SK-N-SH (cell line): ENCODE results near the gene CCDC57. TPM values are rescaled to one million over a fixed set of nuclear protein-coding genes. Genes with fewer than 3 reads are reported as not detected.

Source experiments
- CTCF ChIA-PET: fragments of 300-600, 350-600 bp; formaldehyde crosslinking; extraction: SDS; loops from one replicate; lab custom pipeline; 2021; lab: Yijun Ruan, JAX
- POLR2A ChIA-PET: fragments of 350-600 bp; sonication (Branson Sonifier 250); formaldehyde crosslinking; extraction: SDS; loops from one replicate; lab custom pipeline; 2020; ENCODE audit warnings: antibody characterized with exemption, inconsistent platforms; lab: Yijun Ruan, JAX
- DNase-seq: peaks from one replicate; pipeline ENCODE4 v3.0.0; 2012
- H2AFZ ChIP-seq: fragments of 200-600 bp; sonication (generic); 2 replicates; pipeline ENCODE4 v1.8.1; 2016; ENCODE audit warnings: antibody characterized with exemption, mild to moderate bottlenecking, low read depth
- H3F3A ChIP-seq: fragments of 200-600 bp; sonication (generic); replicated peaks from 2 replicates; pipeline ENCODE3; 2016; ENCODE audit warnings: antibody characterized with exemption, mild to moderate bottlenecking; ENCODE audit not compliant: insufficient read depth
- H3K27ac ChIP-seq, 2 experiments: fragments of 200-500 bp in 1 of 2; fragments of 200-600 bp in 1 of 2; sonication (Bioruptor generic) in 1 of 2; sonication (generic), shearing (Covaris generic) in 1 of 2; 2 replicates each; pipeline versions ENCODE4 v1.5.1 to v1.6.1; 2014 to 2016; ENCODE audit warnings: low read depth in 2 of 2, inconsistent platforms in 1 of 2, low read length in 1 of 2, mild to moderate bottlenecking in 1 of 2, mixed read lengths in 1 of 2
- H3K27me3 ChIP-seq: fragments of 200-600 bp; sonication (generic), shearing (Covaris generic); 2 replicates; pipeline ENCODE4 v1.6.1; 2016; ENCODE audit warnings: mixed run types; ENCODE audit not compliant: insufficient read depth
- H3K36me3 ChIP-seq, 2 experiments: fragments of 200-500 bp in 1 of 2; fragments of 200-600 bp in 1 of 2; sonication (Bioruptor generic) in 1 of 2; sonication (generic) in 1 of 2; replicated peaks in 1 of 2; 2 replicates each; pipeline versions ENCODE3 to v1.5.1; 2014 to 2016; ENCODE audit warnings: low read length in 1 of 2, mild to moderate bottlenecking in 1 of 2; ENCODE audit not compliant: insufficient read depth in 2 of 2, control insufficient read depth in 1 of 2
- H3K4me1 ChIP-seq, 2 experiments: fragments of 200-500 bp in 1 of 2; fragments of 200-600 bp in 1 of 2; sonication (Bioruptor generic) in 1 of 2; sonication (generic), shearing (Covaris generic) in 1 of 2; 2 replicates each; pipeline versions ENCODE4 v1.5.1 to v1.6.1; 2014 to 2016; ENCODE audit warnings: low read depth in 1 of 2, low read length in 1 of 2, mixed run types in 1 of 2; ENCODE audit not compliant: insufficient read depth in 2 of 2, control insufficient read depth in 1 of 2
- H3K4me2 ChIP-seq: fragments of 200-600 bp; sonication (generic), shearing (Covaris generic); 2 replicates; pipeline ENCODE4 v1.6.1; 2017; ENCODE audit warnings: mixed run types
- H3K4me3 ChIP-seq, 2 experiments: fragments of 200-500 bp in 1 of 2; fragments of 200-600 bp in 1 of 2; sonication (Bioruptor generic) in 1 of 2; sonication (generic), shearing (Covaris generic) in 1 of 2; 2 replicates each; pipeline versions ENCODE4 v1.5.1 to v1.8.1; 2014 to 2016; ENCODE audit warnings: low read depth in 2 of 2, inconsistent platforms in 1 of 2, low read length in 1 of 2, mild to moderate bottlenecking in 1 of 2, mixed read lengths in 1 of 2, moderate library complexity in 1 of 2
- H3K79me2 ChIP-seq: fragments of 200-600 bp; sonication (generic); 2 replicates; pipeline ENCODE4 v1.8.1; 2017; ENCODE audit warnings: mild to moderate bottlenecking; ENCODE audit not compliant: insufficient read depth
- H3K9ac ChIP-seq: fragments of 200-600 bp; sonication (generic); 2 replicates; pipeline ENCODE4 v1.6.1; 2017; ENCODE audit warnings: mixed run types
- H3K9me2 ChIP-seq: fragments of 200-600 bp; sonication (generic); 2 replicates; pipeline ENCODE4 v1.6.1; 2017; ENCODE audit warnings: mixed run types
- H3K9me3 ChIP-seq: fragments of 200-600 bp; sonication (generic); 2 replicates; pipeline ENCODE4 v1.6.1; 2017; ENCODE audit warnings: mixed run types, mild to moderate bottlenecking, moderate library complexity
- H4K20me1 ChIP-seq: fragments of 200-600 bp; sonication (generic); 2 replicates; pipeline ENCODE4 v1.6.1; 2017; ENCODE audit warnings: mild to moderate bottlenecking, mixed run types; ENCODE audit not compliant: insufficient read depth
- CHD2 ChIP-seq: fragments of 150-350 bp; IDR thresholded peaks from 2 replicates; pipeline ENCODE4 v1.6.1; 2018; ENCODE audit warnings: low read length; ENCODE audit not compliant: partially characterized antibody
- EP300 ChIP-seq, 2 experiments: IDR thresholded peaks; 2 replicates each; pipeline versions ENCODE4 v1.4.0 to v1.6.1; 2012; ENCODE audit warnings: borderline replicate concordance in 1 of 2, low read depth in 1 of 2, low read length in 1 of 2
- EZH2phosphoT487 ChIP-seq: fragments of 200-600 bp; sonication (generic); IDR thresholded peaks from 2 replicates; pipeline ENCODE4 v1.6.1; 2017; ENCODE audit warnings: low read depth, mixed run types, mild to moderate bottlenecking, antibody characterized with exemption, moderate library complexity, borderline replicate concordance
- FOXM1 ChIP-seq: IDR thresholded peaks from 2 replicates; pipeline ENCODE4 v1.4.0; 2012; ENCODE audit warnings: low read depth, mild to moderate bottlenecking
- GABPA ChIP-seq: IDR thresholded peaks from 2 replicates; pipeline ENCODE4 v1.4.0; 2012; ENCODE audit warnings: low read depth, mild to moderate bottlenecking
- MXI1 ChIP-seq: IDR thresholded peaks from 2 replicates; pipeline ENCODE4 v1.6.1; 2012; ENCODE audit warnings: mild to moderate bottlenecking, low read depth, low read length, improper control_type of control experiment
- PBX3 ChIP-seq: IDR thresholded peaks from 2 replicates; pipeline ENCODE4; 2012
- REST ChIP-seq: IDR thresholded peaks from 2 replicates; pipeline ENCODE4 v1.6.1; 2012; ENCODE audit warnings: mild to moderate bottlenecking, low read depth, low read length, moderate library complexity
- RFX5 ChIP-seq: IDR thresholded peaks from 2 replicates; pipeline ENCODE4 v1.6.1; 2012; ENCODE audit warnings: mild to moderate bottlenecking, improper control_type of control experiment, low read length
- SMC3 ChIP-seq: IDR thresholded peaks from 2 replicates; pipeline ENCODE4 v1.6.1; 2012; ENCODE audit warnings: low read depth, low read length, improper control_type of control experiment
- TCF12 ChIP-seq: IDR thresholded peaks from 2 replicates; pipeline ENCODE4 v1.4.0; 2012
- WGBS: methylation state at CpG from one replicate; pipeline ENCODE4 v1.1.6; 2017; ENCODE audit warnings: low lambda C conversion rate; 5-methylcytosine and 5-hydroxymethylcytosine counted together
- polyA plus RNA-seq, 3 experiments: library from polyadenylated mRNA; depleted of rRNA; stranded (reverse); fragments of >200 nt; gene quantifications; 2 replicates each; pipeline ENCODE4 v1.2.3, GENCODE V29; 2012

Gene CCDC57
- polyA plus RNA-seq, 1 of the 3 experiments (the other 2 are of a cell fraction), result 68.6 TPM

- no peak for DNase-seq
- POLR2A ChIA-PET, result no interaction called here
- Histone ChIP-seq H3K9ac (peak overlapping the region; percentile 65), H3K27me3 (no peaks in the 10 kb centered on the region), H3K4me3 (0 out of 4 replicates have a peak overlapping the region, but pooled peaks of 1 of the 2 experiments have one; percentile 46), H3K9me2 (no peaks in the 10 kb centered on the region), H3K4me1 (peaks cover 4 to 5% of the 10 kb centered on the region in 2 experiments; a peak in 2 of 4 replicates), H4K20me1 (peaks cover 6% of the 10 kb centered on the region; the same call in 1 of the 2 replicates), H3K4me2 (peak overlapping the region; percentile 84; the same call in 1 of the 2 replicates), H3K79me2 (peaks cover 47% of the 10 kb centered on the region), H3K9me3 (no peaks in the 10 kb centered on the region), H3F3A (peaks cover 9% of the 10 kb centered on the region), H2AFZ (no peak overlapping the region), H3K36me3 (no peaks in the 10 kb centered on the region), H3K27ac (no peak overlapping the region)
- CTCF ChIA-PET, result interaction anchor here (3.1 kb wide), 1 partner anchor 9 kb away, joined by 28 read pairs; no protein-coding TSS in a partner anchor
- no peak for TF ChIP-seq RFX5
- no peak for TF ChIP-seq REST
- TF ChIP-seq PBX3, result no peak
- TF ChIP-seq EP300 (IDR thresholded peaks at IDR 0.05; ENCODE audit: borderline replicate concordance in 1 of 2, low read depth in 1 of 2, low read length in 1 of 2), result no peak
- no peak for TF ChIP-seq CHD2
- TF ChIP-seq SMC3, result no peak
- no peak for TF ChIP-seq TCF12
- TF ChIP-seq GABPA, result no peak
- TF ChIP-seq FOXM1, result no peak
- no peak for TF ChIP-seq MXI1
- TF ChIP-seq EZH2phosphoT487, result no peak
- WGBS, result 94% methylated on average over 11 of the region's 18 CpGs
These were observed 15.1 kb upstream of the CCDC57 start for GRCh38 chr17:82227629-82228277.
